HG02623 (cell line): ENCODE data around the gene PADI3.
"Not testable (repeated sequence)": the region's sequence is repeated elsewhere in the genome, so short reads cannot be mapped to it uniquely, and the experiment has no call there.

Experiments
- ATAC-seq: cut with Tn5 transposase; IDR thresholded peaks from one replicate; pipeline ENCODE4 v1.9.1; 2021; ENCODE audit warnings: moderate library complexity; ENCODE audit not compliant: unreplicated experiment

PADI3 gene

DNA sequence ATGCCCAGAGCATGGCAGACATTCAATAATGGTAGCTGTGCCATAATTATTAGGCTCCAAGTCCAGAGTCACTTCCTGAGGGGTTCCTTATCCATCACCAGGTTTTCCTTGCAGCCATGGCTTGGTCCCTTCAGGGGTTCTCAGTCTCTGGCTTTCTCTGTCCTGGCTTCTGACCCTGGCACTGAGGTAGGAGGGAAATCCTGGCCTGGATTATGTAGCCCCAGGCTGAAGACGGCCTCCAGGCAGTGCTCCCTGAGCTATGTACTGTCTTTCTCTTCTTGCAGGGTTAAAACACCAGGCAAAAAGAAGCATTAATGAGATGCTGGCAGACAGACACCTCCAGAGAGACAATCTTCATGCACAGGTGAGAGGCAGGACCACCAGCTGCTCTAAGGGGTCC lies 9.5 kb upstream of the PADI3 start:
- no peak for ATAC-seq

DNA sequence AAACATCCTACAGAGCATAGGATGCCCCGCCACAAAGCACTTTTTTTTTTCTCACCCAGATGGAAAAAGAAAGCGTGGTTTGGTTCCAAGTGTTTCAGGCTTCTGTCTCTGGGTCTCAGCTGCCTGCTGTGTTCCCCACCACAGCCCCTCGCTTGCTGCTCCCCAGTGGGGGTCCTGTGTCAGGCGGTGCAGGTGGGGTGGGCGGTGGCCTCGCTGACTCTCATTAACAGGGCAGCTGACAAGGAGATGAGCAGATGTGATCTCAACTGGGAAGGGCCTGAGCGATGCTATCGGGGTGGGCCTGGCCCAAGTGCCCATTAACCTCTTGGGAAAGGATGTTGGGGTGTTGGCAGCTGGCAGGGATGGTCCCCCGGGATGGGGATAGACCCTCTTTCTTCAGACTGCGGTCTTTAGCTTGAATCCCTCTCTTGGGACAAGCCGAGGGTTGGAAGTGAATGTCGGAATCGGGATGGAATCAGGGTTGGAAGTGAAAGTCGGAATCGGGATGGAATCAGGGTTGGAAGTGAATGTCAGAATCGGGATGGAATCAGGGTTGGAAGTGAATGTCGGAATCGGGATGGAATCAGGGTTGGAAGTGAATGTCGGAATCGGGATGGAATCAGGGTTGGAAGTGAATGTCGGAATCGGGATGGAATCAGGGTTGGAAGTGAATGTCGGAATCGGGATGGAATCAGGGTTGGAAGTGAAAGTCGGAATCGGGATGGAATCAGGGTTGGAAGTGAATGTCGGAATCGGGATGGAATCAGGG lies 7.7 kb upstream of the PADI3 start:
- not testable (repeated sequence) for ATAC-seq

DNA sequence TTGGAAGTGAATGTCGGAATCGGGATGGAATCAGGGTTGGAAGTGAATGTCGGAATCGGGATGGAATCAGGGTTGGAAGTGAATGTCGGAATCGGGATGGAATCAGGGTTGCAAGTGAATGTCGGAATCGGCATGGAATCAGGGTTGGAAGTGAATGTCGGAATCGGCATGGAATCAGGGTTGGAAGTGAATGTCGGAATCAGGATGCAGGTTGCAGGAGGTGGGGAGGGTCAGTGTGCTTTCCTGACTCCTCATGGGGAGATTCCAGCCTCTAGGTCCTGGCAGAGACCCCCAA lies 7.2 kb upstream of the PADI3 start:
- not testable (repeated sequence) for ATAC-seq

DNA sequence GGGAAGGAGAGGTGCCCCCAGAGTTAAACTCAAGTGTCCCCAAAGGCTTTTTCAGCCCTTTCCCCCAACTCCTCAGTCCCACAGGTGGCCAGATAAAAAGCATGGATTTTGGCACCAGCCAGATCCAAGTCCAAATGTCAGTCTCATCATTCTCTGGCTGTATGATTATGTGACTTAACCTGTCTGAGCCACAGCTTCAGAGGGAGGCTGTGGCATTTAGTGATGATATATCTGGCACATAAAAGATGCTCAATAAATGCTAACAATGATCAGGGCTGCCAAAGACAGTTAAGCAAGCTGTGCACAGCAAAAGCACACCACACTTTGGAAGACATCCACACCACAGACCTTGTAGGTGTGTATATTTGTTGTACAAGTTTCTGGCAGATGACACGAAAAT lies 5.6 kb upstream of the PADI3 start:
- ATAC-seq: no peak

DNA sequence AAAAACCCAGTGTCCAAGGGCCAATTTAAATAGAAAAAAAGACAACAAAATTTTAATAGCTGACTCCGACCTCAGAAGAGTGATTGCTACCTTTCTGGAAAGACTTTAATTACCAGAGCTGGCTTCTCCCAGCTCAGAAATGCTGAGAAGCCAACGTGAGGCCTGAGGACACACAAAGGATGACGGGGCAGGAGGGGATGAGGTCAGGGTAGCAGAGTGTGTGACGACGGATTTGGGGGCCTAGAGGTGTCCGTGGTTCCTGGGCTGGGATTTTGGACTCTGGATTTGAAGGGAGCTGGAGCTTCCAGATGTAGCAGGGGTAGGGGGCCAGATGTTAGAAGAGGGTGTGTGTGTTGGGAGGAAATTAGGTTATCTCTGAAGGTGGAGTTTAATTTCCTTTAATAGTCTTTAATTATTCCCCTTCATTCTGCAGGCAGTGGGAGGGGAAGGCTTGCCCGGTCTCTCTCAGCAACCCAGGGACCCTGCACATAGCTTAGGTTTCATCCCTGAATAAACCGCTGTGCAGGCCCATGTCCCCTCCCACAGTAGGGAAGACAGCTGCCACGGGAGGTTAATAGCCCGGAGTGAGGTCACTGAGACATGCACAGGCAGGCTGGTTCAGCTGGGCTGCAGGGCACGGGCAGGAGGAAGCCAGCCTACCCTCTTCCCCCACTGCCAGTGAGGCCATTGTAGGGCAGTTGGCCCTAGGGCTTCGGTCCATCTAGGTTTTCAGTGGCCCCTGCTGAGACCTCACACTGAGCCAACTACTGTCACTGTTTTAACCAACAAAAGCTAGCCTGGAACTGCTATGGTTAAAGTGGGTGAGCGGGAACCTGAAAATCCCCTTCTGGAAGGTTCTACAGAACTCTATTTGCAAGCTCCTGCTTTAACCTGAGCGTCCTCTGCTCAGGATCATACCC lies 3.8 kb upstream of the PADI3 start:
- no peak for ATAC-seq

DNA sequence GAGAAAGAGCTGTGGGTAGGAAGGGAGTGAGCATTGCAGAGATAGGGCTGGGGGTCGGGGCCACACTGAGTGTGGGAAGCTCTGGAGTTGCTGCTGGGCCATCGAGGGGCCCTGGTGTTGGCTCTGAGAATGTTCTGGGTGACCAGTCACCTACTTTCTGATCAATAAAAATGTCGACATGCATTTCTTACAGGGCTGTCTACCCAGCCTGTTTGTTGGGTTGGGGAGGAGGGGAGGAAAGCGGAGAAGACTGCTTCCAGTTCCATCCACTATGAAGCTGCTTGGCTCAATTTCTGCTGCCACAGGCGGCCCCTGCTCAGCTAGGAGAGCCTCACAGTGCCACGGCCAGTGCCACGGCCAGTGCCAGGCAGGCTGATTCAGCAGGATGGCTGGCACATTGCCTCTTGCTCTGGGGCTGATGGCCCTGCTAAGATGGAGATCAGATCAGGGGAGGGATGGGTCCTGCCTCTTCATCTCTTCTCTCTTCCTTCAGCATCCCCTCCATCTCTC lies 3.0 kb upstream of the PADI3 start:
- ATAC-seq: no peak

DNA sequence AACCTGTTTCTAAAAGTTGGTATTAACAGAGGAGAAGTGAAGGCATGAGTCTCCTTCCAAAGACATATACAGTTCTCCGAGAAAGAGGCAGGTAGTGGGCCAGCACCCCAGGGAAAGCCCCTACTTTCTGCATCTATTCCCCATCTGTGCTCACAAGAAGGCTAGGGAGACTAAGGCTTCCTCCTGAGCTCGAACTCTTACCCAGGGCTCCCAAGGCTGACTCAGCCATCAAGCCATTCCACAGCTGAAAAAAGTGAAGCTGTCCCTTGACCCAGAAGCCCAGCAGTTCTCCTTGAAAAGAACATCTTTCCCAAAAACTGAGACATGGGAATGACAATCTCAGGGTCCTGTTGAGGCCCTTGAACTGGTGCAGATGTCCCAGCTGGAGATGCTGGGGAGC lies 1.9 kb upstream of the PADI3 start:
- ATAC-seq: no peak

DNA sequence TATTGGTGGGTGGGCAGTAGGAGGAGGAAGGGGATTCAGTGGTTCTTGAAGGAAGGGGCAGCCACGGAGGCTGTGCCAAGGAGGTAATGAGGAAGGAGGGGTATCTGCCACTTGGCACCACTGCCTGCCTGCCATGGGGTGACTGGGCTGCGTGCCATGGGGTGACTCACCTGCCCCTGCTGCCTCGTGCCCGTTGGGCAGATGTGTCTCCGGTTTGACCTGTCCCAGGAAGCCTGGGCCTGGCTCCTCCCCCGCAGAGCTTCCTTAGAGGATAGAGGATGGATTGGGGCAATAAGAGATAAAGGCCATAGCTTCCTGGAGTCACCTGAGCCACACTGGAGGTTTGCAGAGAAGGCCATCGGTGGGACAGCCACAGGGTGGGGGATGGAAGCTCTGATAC lies 1.7 kb downstream of the PADI3 start:
- no peak for ATAC-seq

DNA sequence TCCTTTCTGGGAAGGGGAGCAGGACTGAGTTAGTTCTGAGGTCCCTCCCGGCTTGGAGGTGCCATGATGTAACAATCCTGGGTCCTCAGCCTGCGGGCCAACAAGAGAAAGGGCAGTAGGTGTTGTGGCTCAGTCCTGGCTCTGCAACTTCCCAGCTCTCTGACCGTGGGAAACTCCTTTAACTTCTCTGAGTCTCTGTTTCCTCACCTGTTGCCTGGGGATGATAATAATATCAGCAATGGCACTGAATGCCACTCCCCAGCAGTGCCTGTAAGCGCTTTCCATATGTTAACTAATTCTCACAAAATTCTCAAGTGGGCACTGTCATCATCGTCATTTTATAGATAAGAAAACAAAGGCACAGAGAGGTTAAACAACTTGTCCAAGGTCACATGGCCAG lies 2.3 kb downstream of the PADI3 start:
- ATAC-seq: no peak

DNA sequence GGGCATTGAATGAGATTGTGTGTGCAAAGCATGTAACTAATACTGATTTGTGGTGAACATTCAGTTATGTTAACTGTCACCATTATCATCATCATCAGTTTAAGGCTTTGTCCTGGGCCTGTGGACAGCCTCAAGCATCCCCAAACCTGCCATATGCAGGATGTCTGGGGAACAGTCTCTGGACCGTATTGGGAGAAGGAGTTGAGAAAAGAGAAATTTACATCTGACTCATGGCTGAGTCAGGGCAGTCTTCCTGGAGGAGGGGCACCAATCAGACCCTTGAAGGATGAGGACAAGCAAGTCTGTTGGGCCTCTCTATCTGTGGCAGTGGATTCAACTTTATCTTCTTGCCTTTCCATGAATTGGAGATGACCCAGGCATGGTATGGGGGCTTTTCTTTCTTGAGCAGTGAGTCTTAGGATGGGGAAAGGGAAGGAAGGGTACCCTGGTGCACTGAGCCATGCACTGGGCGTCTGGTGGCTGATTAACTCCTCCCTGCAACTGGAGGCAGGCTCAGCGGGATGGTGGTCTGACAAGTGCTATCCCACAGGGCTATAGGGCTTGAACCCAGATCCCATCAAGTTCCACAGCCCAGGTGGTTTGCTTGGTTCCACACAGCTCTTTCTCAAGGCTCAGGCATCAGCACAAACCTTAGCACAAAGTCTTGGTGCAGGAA lies 2.9 kb downstream of the PADI3 start:
- no peak for ATAC-seq

DNA sequence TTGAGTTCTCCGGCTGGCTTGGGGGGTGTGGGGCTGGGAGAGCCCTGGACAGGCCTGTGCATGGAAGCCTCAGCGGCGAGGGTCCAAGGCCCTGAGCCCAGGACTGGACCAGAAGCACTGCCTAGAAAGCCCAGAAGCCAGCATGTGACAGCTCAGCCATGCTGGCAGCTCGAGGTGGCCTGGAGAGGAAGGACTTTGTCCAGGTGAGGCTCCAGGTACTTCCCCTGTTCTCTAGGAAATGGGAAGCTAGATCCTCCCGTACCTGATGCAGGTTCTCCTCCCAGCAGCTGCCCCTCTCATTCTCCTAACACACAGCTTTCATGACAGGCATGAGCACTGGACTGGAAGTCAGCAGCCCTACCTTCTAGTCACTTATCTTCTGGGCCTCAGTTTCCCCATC lies 6.4 kb downstream of the PADI3 start:
- no peak for ATAC-seq

DNA sequence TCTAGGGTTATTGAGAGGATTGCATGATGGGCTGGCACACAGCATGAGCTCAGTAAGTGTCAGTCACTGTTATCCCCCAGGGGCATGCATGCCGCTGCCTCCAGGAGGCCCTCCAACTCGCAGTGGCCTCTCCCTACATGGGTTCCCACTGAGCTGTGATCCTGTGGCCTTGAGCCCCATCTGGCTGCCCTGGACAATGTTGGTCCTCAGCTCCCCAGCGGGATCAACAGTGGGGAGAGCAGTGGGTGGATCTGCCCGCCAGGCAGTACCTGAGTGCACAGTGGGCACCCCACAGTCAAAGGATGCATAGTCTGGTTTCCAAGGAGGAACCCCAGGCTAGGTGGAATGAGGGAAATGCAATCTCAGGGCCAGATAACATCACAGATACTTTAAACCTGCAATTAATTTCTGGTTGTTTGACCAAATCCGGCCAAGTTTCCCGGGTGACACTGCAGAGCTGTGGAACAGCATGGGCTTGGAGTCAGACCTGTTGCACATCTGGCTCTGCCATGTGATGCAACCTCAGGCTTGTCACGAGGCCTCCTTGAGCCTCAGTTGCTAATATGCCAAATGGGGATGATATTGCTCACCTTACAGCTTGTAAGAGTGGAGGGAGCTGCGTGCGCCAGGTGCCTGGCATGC lies 9.3 kb downstream of the PADI3 start:
- no peak for ATAC-seq

DNA sequence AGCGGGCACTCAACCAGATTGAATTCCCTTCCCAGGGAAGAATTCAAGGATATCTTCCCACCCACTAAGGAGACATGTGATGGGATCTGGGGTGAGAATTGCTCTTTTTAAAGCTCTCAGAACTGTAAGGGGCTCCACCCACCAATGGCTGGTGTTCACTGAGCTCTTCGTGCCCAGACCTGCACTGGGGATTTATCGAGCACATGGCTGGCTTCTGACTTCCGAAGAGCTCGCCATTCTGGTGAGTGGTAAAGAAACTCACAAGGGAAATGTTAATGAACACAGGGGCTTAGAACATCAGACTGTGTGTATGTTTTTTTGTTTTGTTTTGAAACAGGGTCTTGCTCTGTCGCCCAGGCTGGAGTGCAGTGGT lies 9.8 kb downstream of the PADI3 start:
- no peak for ATAC-seq

DNA sequence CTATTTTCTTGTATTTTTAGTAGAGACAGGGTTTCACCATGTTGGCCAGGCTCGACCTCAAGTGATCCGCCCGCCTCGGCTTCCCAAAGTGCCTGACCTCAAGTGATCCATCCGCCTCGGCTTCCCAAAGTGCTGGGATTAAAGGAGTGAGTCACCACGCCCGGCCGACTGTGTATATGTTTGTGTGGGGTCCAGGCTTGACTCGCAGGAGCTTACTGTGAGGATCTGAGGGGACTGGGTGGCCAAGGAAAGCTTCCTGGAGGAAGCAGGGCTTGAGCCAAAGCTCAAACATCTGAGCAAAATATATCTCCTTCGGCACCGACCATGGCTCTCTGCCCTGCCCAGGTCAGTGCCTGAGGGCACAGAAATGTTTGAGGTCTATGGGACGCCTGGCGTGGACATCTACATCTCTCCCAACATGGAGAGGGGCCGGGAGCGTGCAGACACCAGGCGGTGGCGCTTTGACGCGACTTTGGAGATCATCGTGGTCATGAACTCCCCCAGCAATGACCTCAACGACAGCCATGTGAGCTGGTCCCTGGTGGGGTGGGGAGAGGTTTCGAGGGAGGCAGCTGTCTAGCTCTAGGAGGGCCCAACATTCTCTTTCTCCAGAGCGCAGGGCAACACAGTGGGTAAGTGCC lies 10.5 kb downstream of the PADI3 start:
- no peak for ATAC-seq

DNA sequence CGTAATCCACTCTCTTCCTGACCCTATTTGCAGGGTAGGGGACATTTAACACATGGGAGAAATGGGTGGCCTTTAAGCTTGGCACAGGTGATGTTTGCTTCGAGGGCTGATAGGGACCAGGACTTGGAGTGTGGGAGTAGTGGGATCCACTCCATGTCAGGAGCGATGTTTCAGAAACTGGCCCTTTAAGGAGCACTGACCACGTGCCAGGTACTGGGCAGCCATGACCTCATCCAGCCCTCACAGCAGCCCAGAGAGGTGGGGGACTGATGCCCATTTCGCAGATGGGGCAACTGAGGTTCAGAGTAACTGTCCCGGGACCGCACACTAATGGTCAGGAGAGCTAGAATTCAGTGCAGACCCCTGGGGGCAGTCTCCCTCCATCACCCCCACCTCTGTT lies 11.4 kb downstream of the PADI3 start:
- no peak for ATAC-seq

DNA sequence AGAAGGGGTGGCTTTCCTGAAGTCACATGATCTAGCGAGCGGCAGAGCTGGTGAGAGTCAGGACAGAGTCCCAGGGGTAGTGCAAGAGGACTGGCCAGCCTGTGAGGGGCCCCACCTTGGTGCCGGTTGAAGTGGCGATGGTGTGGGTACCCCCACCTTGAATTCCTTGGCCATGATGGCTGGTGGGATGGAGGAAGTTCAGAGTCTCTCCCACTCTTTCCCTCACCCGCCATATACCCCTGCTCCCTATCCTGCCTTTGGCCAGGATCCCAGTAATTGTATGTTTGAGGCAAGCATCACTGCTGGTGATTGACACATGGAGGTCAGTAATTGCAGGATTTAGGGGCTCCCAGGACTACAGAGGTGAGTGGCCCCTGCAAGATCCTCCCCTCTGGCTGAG lies 11.8 kb downstream of the PADI3 start:
- no peak for ATAC-seq

DNA sequence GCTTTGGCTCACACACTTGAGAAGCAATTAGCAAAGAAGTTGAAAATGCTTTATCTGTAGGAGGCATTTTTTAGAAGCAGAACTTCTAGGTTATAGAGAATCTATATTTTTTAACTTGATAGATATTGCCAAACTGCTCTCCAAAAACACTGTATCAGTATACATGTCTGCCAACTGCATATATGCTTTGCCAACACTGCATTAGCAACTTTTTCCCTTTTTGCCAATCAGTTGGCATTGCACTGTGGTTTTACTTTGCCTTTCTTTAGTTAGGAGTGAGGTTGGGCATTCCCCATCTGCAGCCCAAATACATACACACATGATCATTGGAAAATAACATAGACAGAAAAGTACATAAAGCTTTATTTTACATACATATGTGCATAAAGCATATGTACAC lies 15.0 kb downstream of the PADI3 start:
- ATAC-seq: no peak

DNA sequence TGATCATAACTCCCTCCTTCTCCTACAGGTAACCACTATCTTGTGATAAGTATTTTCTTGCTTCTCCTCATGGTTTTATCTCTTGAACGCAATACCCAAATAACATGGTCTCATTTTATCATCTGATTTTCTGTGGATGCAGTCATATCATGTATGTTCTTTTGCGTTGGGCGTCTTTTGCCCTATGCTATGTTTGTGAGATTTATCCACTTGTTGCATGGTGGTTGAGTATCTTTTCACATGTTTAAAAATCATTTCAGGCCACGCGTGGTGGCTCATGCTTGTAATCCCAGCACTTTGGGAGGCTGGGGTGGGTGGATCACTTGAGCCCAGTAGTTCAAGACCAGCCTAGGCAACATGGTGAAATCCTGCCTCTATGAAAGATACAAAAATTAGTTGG lies 15.6 kb downstream of the PADI3 start:
- ATAC-seq: no peak

DNA sequence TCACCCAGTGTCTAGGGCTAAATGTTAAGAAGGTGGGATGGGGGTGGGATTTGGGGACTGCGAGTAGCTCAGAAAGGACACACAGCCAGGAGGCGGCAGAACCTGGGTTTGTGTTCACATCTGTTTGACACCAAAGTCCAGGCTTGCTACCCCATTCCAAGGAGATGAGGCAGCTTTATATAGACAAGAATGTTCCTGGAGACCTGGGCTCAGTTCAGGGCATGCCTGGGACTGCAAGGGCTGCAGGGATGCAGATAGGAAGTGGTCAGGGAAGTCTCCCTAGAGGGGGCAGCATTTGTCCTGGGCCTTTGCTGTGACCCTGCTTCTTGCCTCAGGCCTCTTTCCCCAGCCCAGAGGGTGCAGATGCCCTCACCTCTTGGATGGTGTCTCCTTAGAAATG lies 16.3 kb downstream of the PADI3 start:
- ATAC-seq: no peak

DNA sequence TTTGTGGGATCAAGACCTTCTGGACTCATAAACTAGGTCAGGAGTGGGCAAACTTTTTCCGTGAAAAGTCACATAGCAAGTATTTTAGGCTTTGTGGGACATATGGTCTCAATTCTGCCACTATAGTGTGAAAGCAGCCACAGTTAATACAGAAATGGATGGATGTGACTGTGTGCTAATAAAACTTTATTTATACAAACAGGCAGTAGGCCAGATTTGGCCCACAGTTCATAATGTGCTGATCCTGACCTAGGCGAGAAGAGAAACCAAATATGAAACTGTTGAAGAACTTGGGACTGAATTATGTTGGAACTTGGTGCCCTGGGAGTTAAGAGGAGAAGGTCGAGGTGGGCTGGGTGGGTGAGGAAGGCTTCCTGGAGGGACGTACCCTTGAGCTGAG lies 17.1 kb downstream of the PADI3 start:
- ATAC-seq: no peak
